Adrenal gland (tissue), 12 donors: ENCODE measurements around the gene GNS. TPM values are rescaled to one million over a fixed set of nuclear protein-coding genes. Genes with fewer than 3 reads are reported as not detected.

Experiments used
- DNase-seq, 7 donors: peaks; one replicate each; pipeline ENCODE4 v3.0.0-alpha.2; 2019 to 2020
- H3K27ac ChIP-seq, 5 donors: fragments of 200-600 bp; sonication (generic) in 4 of 5; 1 replicate in 3 of 5; 2 replicates in 2 of 5; pipeline versions ENCODE4 v1.5.1 to v1.8.0; 2016 to 2020; ENCODE audit warnings: mild to moderate bottlenecking in 1 of 5
- H3K27me3 ChIP-seq: fragments of 200-600 bp; 2 replicates; pipeline ENCODE4 v1.8.0; 2021
- H3K36me3 ChIP-seq, 2 donors: fragments of 200-600 bp; replicated peaks in 1 of 2; 1 replicate in 1 of 2; 2 replicates in 1 of 2; pipeline versions ENCODE4 v1.5.1 to v1.8.0; 2018 to 2022
- H3K4me1 ChIP-seq, 2 donors: fragments of 200-600 bp; replicated peaks in 1 of 2; 1 replicate in 1 of 2; 2 replicates in 1 of 2; pipeline versions ENCODE4 v1.5.1 to v1.8.0; 2018 to 2021
- H3K4me3 ChIP-seq, 4 donors: fragments of 200-600 bp; sonication (generic) in 3 of 4; one replicate each; pipeline ENCODE4 v1.5.1; 2016 to 2018
- H3K9me3 ChIP-seq, 3 donors: fragments of 200-600 bp; sonication (generic) in 1 of 3; replicated peaks in 1 of 3; 1 replicate in 2 of 3; 2 replicates in 1 of 3; pipeline versions ENCODE4 v1.5.1 to v1.8.0; 2016 to 2021
- CTCF ChIP-seq, 6 experiments: fragments of 450-650 bp in 4 of 6; fragments of 200-600 bp in 2 of 6; sonication (generic) in 1 of 6; IDR thresholded peaks; 1 replicate in 5 of 6; 2 replicates in 1 of 6; pipeline versions ENCODE4 v1.5.1 to v1.8.0; 2016 to 2021; ENCODE audit warnings: antibody characterized with exemption in 6 of 6, mild to moderate bottlenecking in 2 of 6, moderate library complexity in 1 of 6
- POLR2A ChIP-seq, 2 donors: fragments of 450-650 bp; IDR thresholded peaks; one replicate each; pipeline ENCODE4 v1.6.1; 2017; ENCODE audit warnings: antibody characterized with exemption in 2 of 2, mild to moderate bottlenecking in 2 of 2, moderate library complexity in 1 of 2
- WGBS, 4 donors: extraction: QIAGEN DNeasy Blood & Tissue Kit in 2 of 4; methylation state at CpG; one replicate each; pipeline versions ENCODE4 v1.1.5 to v1.1.7; 2013 to 2017; 5-methylcytosine and 5-hydroxymethylcytosine counted together
- intact Hi-C, 2 donors: fragments of 100-400 bp; cut with DNase I; formaldehyde crosslinking; loops; one replicate each; pipeline versions ENCODE4 v1.14.1 to v1.15.0; 2022 to 2023
- polyA plus RNA-seq, 3 donors: library from polyadenylated mRNA; stranded (reverse); fragments of 200-250 nt in 2 of 3; fragments of 350-450 nt in 1 of 3; fragmentation: Illumina TruSeq in 1 of 3; extraction: RNeasy Lipid Tissue Mini Kit (QIAGEN cat#74804) in 1 of 3; gene quantifications; one replicate each; pipeline ENCODE4 v1.2.3, GENCODE V29; 2013 to 2014
- total RNA-seq, 9 donors: library from RNA; depleted of rRNA in 4 of 9; stranded (reverse); fragments of >200 nt in 4 of 9; fragments of 120-200 nt in 1 of 9; fragmentation: NEBNext Ultra II Directional in 1 of 9; extraction: Animal tissue kit (Norgen Biotek cat#: 25700) in 1 of 9; gene quantifications; one replicate each; pipeline versions ENCODE4 v1.1.0 to v1.2.4, GENCODE V29; 2013 to 2023
- donor health status: healthy with polysubstance abuse.
- donor health status: Bipolar disorder and iron deficiency.
- donor health status: DM: yes; HTN: yes; CAD: no.
- donor health status: DM: no; HTN: no; CAD: no.
- donor health status: DM: no; HTN: no; CAD: no.
- donor health status: DM: yes; HTN: yes; CAD: no.

Gene GNS
- total and polyA plus RNA-seq, 12 donors: 44.3 to 647 (median 567) TPM

DNA sequence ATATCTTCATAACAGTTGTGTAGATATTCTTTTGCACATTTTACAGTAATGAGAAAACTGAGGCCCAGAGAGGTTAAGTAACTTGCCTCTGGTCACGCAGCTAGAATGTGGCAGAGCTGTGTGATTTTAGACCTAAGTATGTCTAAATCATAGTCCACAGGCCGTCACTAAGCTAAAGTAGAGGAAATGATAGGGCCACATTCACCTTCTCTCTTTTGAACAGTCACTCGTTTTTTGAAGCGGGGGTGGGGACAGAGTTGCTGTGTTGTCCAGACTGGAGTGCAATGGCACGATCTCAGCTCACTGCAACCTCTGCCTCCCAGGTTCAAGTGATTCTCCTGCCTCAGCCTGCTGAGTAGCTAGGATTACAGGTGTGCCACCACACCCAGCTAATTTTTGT is 80.4 kb downstream of the GNS start:
- intact Hi-C loops: loop anchor here (10.0 kb wide), 1 partner anchor 64 kb away; the partner anchor contains the start of gene RASSF3 (in 2 of the 2)
- Histone ChIP-seq H3K9me3 (no peaks in the 10 kb centered on the region), H3K27me3 (no peaks in the 10 kb centered on the region), H3K4me1 (peaks cover 46 to 66% of the 10 kb centered on the region in 2 donors), H3K36me3 (no peaks in the 10 kb centered on the region), H3K27ac (peak overlapping the region in 2 of 5 donors; percentile 66 to 82), H3K4me3 (no peak overlapping the region)
- no peak for DNase-seq
- 77 to 91% (median 86%) methylated on average over 4 to 5 of the region's 5 CpGs for WGBS, 4 donors
- TF ChIP-seq POLR2A (IDR thresholded peaks at IDR 0.05) (no peak), CTCF (IDR thresholded peaks at IDR 0.05) (no peak)

- intact Hi-C loops: loop anchor here (10.0 kb wide), 1 partner anchor 63 kb away; the partner anchor contains the start of gene RASSF3 (in 2 of the 2)
- Histone ChIP-seq H3K9me3 (no peaks in the 10 kb centered on the region), H3K27me3 (no peaks in the 10 kb centered on the region), H3K4me1 (peaks cover 46 to 66% of the 10 kb centered on the region in 2 donors), H3K36me3 (no peaks in the 10 kb centered on the region), H3K4me3 (no peak overlapping the region), H3K27ac (peak overlapping the region in 2 of 5 donors; percentile 8 to 34)
- DNase-seq: no peak
- no peak for TF ChIP-seq POLR2A (IDR thresholded peaks at IDR 0.05)
- TF ChIP-seq CTCF (IDR thresholded peaks at IDR 0.05): no peak
- WGBS, 4 donors: 93 to 100% (median 94%) methylated on average over 2 of the region's 2 CpGs
Measured at GRCh38 chr12:64678248-64678647, 81.0 kb downstream of the GNS start.

DNA sequence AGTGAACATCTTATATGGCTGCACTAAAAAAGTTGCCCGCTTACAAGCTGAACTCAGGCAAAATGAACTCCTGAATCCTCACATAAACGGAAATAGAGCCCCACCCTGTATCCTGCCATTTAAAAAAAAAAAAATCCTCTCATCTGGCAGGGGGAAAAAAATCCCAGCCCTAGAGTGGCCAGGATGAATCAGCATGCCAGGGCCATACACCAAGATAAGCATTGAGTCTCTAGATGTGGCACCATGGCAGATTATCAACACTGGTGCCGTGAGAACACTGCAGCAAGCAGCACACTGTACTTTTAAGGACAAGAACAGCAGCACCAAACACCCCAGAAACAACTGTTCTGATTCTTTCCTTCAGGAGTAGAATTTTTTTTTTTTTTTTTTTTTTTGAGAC is 83.4 kb downstream of the GNS start:
- TF ChIP-seq CTCF (IDR thresholded peaks at IDR 0.05) (no peak), POLR2A (IDR thresholded peaks at IDR 0.05) (peak in 1 of 2 donors; percentile 24)
- peak; percentile 72 to 92 (median 87) for DNase-seq
- intact Hi-C loops: loop anchor here (10.0 kb wide), 1 partner anchor 61 kb away; the partner anchor contains the start of gene RASSF3 (in 2 of the 2)

DNA sequence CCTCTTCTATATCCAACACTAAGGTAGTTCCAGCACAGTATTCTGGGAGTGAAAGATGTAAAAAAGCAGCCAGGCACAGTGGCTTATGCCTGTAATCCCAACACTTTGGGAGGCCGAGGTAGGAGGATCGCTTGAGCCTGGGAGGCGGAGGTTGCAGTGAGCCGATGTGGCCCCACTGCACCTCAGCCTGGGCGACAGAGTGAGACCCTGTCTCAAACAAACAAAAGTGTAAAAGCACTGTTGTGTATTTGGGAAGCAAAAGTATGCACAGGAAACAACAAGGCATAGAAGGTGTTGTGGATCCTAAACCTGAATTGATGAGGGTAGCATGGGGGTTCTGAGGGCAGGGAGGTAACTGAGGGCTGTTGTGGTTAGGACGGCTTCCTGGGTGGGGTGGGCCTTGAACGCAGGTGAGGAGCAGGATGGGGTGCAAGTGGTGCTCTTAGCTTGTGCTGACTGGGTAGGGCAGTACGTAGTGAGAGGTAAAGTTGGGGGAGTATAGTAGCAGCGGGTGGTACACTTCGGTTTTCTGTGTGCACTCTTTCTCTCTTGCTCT is 84.8 kb downstream of the GNS start:
- 88 to 94% (median 93%) methylated on average over 10 of the region's 10 CpGs for WGBS, 4 donors
- intact Hi-C loops: loop anchor here (10.0 kb wide), 1 partner anchor 60 kb away; the partner anchor contains the start of gene RASSF3 (in 2 of the 2)
- H3K4me1 ChIP-seq: peaks cover 62 to 77% of the 10 kb centered on the region in 2 donors
- no peak overlapping the region for H3K4me3 ChIP-seq
- H3K27ac ChIP-seq: peak overlapping the region in 2 of 5 donors; percentile 67 to 70
- TF ChIP-seq CTCF (IDR thresholded peaks at IDR 0.05) (no peak), POLR2A (IDR thresholded peaks at IDR 0.05) (no peak)
- H3K36me3 ChIP-seq: no peaks in the 10 kb centered on the region
- no peaks in the 10 kb centered on the region for H3K27me3 ChIP-seq
- H3K9me3 ChIP-seq: no peaks in the 10 kb centered on the region
- no peak for DNase-seq

More for the DNA sequence above, 83.4 kb downstream of the GNS start:
- no peak overlapping the region for H3K4me3 ChIP-seq
- H3K27me3 ChIP-seq: no peaks in the 10 kb centered on the region
- 24 to 39% (median 30%) methylated on average over 3 of the region's 3 CpGs for WGBS, 4 donors
- H3K36me3 ChIP-seq: no peaks in the 10 kb centered on the region
- H3K27ac ChIP-seq: peak overlapping the region in 4 of 5 donors; percentile 45 to 71 (median 63)
- no peaks in the 10 kb centered on the region for H3K9me3 ChIP-seq
- H3K4me1 ChIP-seq: peaks cover 52 to 73% of the 10 kb centered on the region in 2 donors
